ENCODE measurements around the gene CREBL2.

- TF ChIP-seq, protein P1, sequence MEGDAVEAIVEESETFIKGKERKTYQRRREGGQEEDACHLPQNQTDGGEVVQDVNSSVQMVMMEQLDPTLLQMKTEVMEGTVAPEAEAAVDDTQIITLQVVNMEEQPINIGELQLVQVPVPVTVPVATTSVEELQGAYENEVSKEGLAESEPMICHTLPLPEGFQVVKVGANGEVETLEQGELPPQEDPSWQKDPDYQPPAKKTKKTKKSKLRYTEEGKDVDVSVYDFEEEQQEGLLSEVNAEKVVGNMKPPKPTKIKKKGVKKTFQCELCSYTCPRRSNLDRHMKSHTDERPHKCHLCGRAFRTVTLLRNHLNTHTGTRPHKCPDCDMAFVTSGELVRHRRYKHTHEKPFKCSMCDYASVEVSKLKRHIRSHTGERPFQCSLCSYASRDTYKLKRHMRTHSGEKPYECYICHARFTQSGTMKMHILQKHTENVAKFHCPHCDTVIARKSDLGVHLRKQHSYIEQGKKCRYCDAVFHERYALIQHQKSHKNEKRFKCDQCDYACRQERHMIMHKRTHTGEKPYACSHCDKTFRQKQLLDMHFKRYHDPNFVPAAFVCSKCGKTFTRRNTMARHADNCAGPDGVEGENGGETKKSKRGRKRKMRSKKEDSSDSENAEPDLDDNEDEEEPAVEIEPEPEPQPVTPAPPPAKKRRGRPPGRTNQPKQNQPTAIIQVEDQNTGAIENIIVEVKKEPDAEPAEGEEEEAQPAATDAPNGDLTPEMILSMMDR (IDR thresholded peaks at IDR 0.05), result peak in 2 of 3 experiments; percentile 4 to 14
- peak; percentile 36 for TF ChIP-seq POLR2A (IDR thresholded peaks at IDR 0.05)
These were observed at the start of gene CREBL2 for GRCh38 chr12:12611512-12612306.

Data from testis (tissue), 2 donors.